OCI-LY7 (cell line): ENCODE results near the gene GPRIN3. TPM values are rescaled to one million over a fixed set of nuclear protein-coding genes. Genes with fewer than 3 reads are reported as not detected.

Experiments used
- BruUV-seq: library from RNA; stranded (reverse); fragments of 400-500 nt; replicated peaks from 2 replicates; lab custom pipeline; 2021; lab: Mats Ljungman, UMichigan
- CTCF ChIA-PET: fragments of 300-600 bp; sonication (Branson Sonifier 250); formaldehyde crosslinking; loops from one replicate; lab custom pipeline; 2022; ENCODE audit warnings: antibody characterized with exemption; ENCODE audit not compliant: unreplicated experiment; lab: Charles Lee
- POLR2A ChIA-PET: fragments of 300-600 bp; sonication (Branson Sonifier 250); formaldehyde crosslinking; loops from one replicate; lab custom pipeline; 2022; ENCODE audit warnings: antibody characterized with exemption; lab: Charles Lee
- DNase-seq: peaks from one replicate; pipeline ENCODE4 v3.0.0-alpha.2; 2015; ENCODE audit warnings: low spot score
- H2AFZ ChIP-seq: fragments of 200-600 bp; sonication (generic), shearing (Covaris generic); 2 replicates; pipeline ENCODE4 v1.6.1; 2014; ENCODE audit warnings: mild to moderate bottlenecking, antibody characterized with exemption, low read length, moderate library complexity
- H3K27ac ChIP-seq: fragments of 200-600 bp; sonication (generic); 2 replicates; pipeline ENCODE4 v1.5.1; 2014; ENCODE audit warnings: mixed run types, low read depth, mild to moderate bottlenecking, moderate library complexity, low read length, inconsistent platforms; ENCODE audit not compliant: poor library complexity, severe bottlenecking
- H3K36me3 ChIP-seq: fragments of 200-600 bp; sonication (generic); 2 replicates; pipeline ENCODE4 v1.6.1; 2014; ENCODE audit warnings: mild to moderate bottlenecking, antibody characterized with exemption, low read length, moderate library complexity, mixed read lengths; ENCODE audit not compliant: insufficient read depth
- H3K4me1 ChIP-seq: fragments of 200-600 bp; sonication (generic); 2 replicates; pipeline ENCODE4 v1.5.1; 2014; ENCODE audit warnings: mild to moderate bottlenecking, low read length; ENCODE audit not compliant: insufficient read depth, poor library complexity, severe bottlenecking
- H3K4me2 ChIP-seq: fragments of 200-600 bp; sonication (generic); 2 replicates; pipeline ENCODE4 v1.6.1; 2014; ENCODE audit warnings: mild to moderate bottlenecking, low read length
- H3K4me3 ChIP-seq: fragments of 200-600 bp; sonication (generic); 2 replicates; pipeline ENCODE4 v1.5.1; 2014; ENCODE audit warnings: mild to moderate bottlenecking, low read depth, low read length; ENCODE audit not compliant: poor library complexity, severe bottlenecking
- H3K79me2 ChIP-seq: fragments of 200-600 bp; sonication (generic); 2 replicates; pipeline ENCODE4 v1.6.1; 2016; ENCODE audit warnings: low read depth, mild to moderate bottlenecking, low read length, moderate library complexity, mixed read lengths; ENCODE audit not compliant: insufficient read depth
- H3K9me2 ChIP-seq: fragments of 200-600 bp; sonication (generic); 2 replicates; pipeline ENCODE4 v1.6.1; 2016; ENCODE audit warnings: mild to moderate bottlenecking, low read length, mixed read lengths; ENCODE audit not compliant: insufficient read depth
- H3K9me3 ChIP-seq: fragments of 200-600 bp; sonication (generic); 2 replicates; pipeline ENCODE4 v1.6.1; 2014; ENCODE audit warnings: mild to moderate bottlenecking, mixed run types, low read length, mixed read lengths
- H4K20me1 ChIP-seq: fragments of 200-600 bp; sonication (generic); 2 replicates; pipeline ENCODE4 v1.6.1; 2014; ENCODE audit warnings: mild to moderate bottlenecking, antibody characterized with exemption, low read length, moderate library complexity, mixed read lengths; ENCODE audit not compliant: insufficient read depth
- EZH2phosphoT487 ChIP-seq: fragments of 200-600 bp; sonication (generic); IDR thresholded peaks from 2 replicates; pipeline ENCODE4 v1.6.1; 2018; ENCODE audit warnings: low read depth, borderline replicate concordance, mild to moderate bottlenecking, mixed run types, antibody characterized with exemption, low read length, moderate library complexity, mixed read lengths
- intact Hi-C: fragments of 100-400 bp; cut with micrococcal nuclease; formaldehyde crosslinking; loops from one replicate; pipeline ENCODE4 v1.10.0; 2022; ENCODE audit not compliant: unreplicated experiment
- total RNA-seq, 2 experiments: library from RNA; depleted of rRNA in 1 of 2; stranded (reverse); fragments of >200 nt in 1 of 2; shearing (Covaris generic) in 1 of 2; gene quantifications; 2 replicates each; pipeline ENCODE4 v1.2.3, GENCODE V29; 2014 to 2022
- TF ChIP-seq, protein P1 (sequence below): fragments of 200-600 bp; sonication (generic); conservative IDR thresholded peaks from 2 replicates; pipeline ENCODE4 v1.5.1; 2014; ENCODE audit warnings: mild to moderate bottlenecking, antibody characterized with exemption, low read length, moderate library complexity, mixed read lengths

Gene GPRIN3
- total RNA-seq, 2 experiments from 2014 or later = 4.6 to 9.3 TPM

- BruUV-seq = no TSS peak
Observed at GRCh38 chr4:89276296-89276695, 31.3 kb downstream of the GPRIN3 start.

GRCh38 chr4:89275587-89275986, 32.0 kb downstream of the GPRIN3 start:
- H3K9me3 ChIP-seq = no peaks in the 10 kb centered on the region
- H3K4me3 ChIP-seq = no peak overlapping the region
- no peak overlapping the region for H3K27ac ChIP-seq
- intact Hi-C loops = no loop called here
- ChIA-PET POLR2A (interaction anchor here (1.1 to 1.6 kb wide), 3 partner anchors 10 to 23 kb away, joined by 3 to 4 read pairs (median 4); no protein-coding TSS in a partner anchor), CTCF (no interaction called here)
- TF ChIP-seq EZH2phosphoT487 = no peak
- TF ChIP-seq, protein P1, sequence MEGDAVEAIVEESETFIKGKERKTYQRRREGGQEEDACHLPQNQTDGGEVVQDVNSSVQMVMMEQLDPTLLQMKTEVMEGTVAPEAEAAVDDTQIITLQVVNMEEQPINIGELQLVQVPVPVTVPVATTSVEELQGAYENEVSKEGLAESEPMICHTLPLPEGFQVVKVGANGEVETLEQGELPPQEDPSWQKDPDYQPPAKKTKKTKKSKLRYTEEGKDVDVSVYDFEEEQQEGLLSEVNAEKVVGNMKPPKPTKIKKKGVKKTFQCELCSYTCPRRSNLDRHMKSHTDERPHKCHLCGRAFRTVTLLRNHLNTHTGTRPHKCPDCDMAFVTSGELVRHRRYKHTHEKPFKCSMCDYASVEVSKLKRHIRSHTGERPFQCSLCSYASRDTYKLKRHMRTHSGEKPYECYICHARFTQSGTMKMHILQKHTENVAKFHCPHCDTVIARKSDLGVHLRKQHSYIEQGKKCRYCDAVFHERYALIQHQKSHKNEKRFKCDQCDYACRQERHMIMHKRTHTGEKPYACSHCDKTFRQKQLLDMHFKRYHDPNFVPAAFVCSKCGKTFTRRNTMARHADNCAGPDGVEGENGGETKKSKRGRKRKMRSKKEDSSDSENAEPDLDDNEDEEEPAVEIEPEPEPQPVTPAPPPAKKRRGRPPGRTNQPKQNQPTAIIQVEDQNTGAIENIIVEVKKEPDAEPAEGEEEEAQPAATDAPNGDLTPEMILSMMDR = no peak
- BruUV-seq = no TSS peak
- DNase-seq = no peak
- H3K9me2 ChIP-seq = no peaks in the 10 kb centered on the region
- no peaks in the 10 kb centered on the region for H3K79me2 ChIP-seq
- no peak overlapping the region for H3K4me2 ChIP-seq
- H2AFZ ChIP-seq = no peak overlapping the region
- no peaks in the 10 kb centered on the region for H3K4me1 ChIP-seq
- no peaks in the 10 kb centered on the region for H4K20me1 ChIP-seq
- no peaks in the 10 kb centered on the region for H3K36me3 ChIP-seq

More at GRCh38 chr4:89276296-89276695, 31.3 kb downstream of the GPRIN3 start:
- Histone ChIP-seq H3K4me2 (no peak overlapping the region), H3K9me3 (no peaks in the 10 kb centered on the region), H3K9me2 (no peaks in the 10 kb centered on the region), H3K79me2 (no peaks in the 10 kb centered on the region), H3K4me1 (no peaks in the 10 kb centered on the region), H4K20me1 (no peaks in the 10 kb centered on the region), H3K27ac (no peak overlapping the region), H3K36me3 (no peaks in the 10 kb centered on the region), H2AFZ (no peak overlapping the region), H3K4me3 (no peak overlapping the region)
- TF ChIP-seq, protein P1 = no peak
- no peak for TF ChIP-seq EZH2phosphoT487
- ChIA-PET CTCF (no interaction called here), POLR2A (interaction anchor here (0.6 to 1.7 kb wide), 9 partner anchors 10 to 98 kb away, joined by 3 to 5 read pairs (median 4); no protein-coding TSS in a partner anchor)
- DNase-seq = no peak
- intact Hi-C loops = no loop called here

- no peaks in the 10 kb centered on the region for H3K9me2 ChIP-seq
- intact Hi-C loops = no loop called here
- H3K9me3 ChIP-seq = no peaks in the 10 kb centered on the region
- H3K36me3 ChIP-seq = no peaks in the 10 kb centered on the region
- no peaks in the 10 kb centered on the region for H3K4me1 ChIP-seq
- H3K4me3 ChIP-seq = no peak overlapping the region
- no peak overlapping the region for H2AFZ ChIP-seq
- no peak for DNase-seq
- no peaks in the 10 kb centered on the region for H3K79me2 ChIP-seq
- no peaks in the 10 kb centered on the region for H4K20me1 ChIP-seq
- ChIA-PET CTCF (no interaction called here), POLR2A (interaction anchor here (1.4 kb wide), 1 partner anchor 16 kb away, joined by 3 read pairs; no protein-coding TSS in a partner anchor)
- TF ChIP-seq, protein P1 = no peak
- TF ChIP-seq EZH2phosphoT487 = no peak
- H3K4me2 ChIP-seq = no peak overlapping the region
- no TSS peak for BruUV-seq
- no peak overlapping the region for H3K27ac ChIP-seq
Observed at GRCh38 chr4:89273741-89274141, 33.9 kb downstream of the GPRIN3 start.
